Loucy (cell line): ENCODE data around the gene C9orf50.

Experiments used
- H2AFZ ChIP-seq: fragments of 200-600 bp; sonication (generic); 2 replicates; pipeline ENCODE4 v1.6.0; 2016; ENCODE audit warnings: antibody characterized with exemption, mild to moderate bottlenecking, low read length, moderate library complexity
- H3F3A ChIP-seq: fragments of 200-600 bp; 2 replicates; pipeline ENCODE4 v1.6.0; 2016; ENCODE audit warnings: antibody characterized with exemption, low read depth, mild to moderate bottlenecking
- H3K27me3 ChIP-seq: fragments of 200-600 bp; sonication (generic); 2 replicates; pipeline ENCODE4 v1.6.1; 2014; ENCODE audit warnings: low read length, mild to moderate bottlenecking; ENCODE audit not compliant: insufficient read depth, poor library complexity, severe bottlenecking
- H3K36me3 ChIP-seq: fragments of 200-600 bp; sonication (generic); 2 replicates; pipeline ENCODE4 v1.6.1; 2016; ENCODE audit warnings: low read length; ENCODE audit not compliant: insufficient read depth
- H3K4me1 ChIP-seq: fragments of 200-600 bp; sonication (generic); 2 replicates; pipeline ENCODE4 v1.5.1; 2014; ENCODE audit warnings: low read length, mild to moderate bottlenecking; ENCODE audit not compliant: insufficient read depth, poor library complexity, severe bottlenecking
- H3K4me2 ChIP-seq: fragments of 200-600 bp; sonication (generic); 2 replicates; pipeline ENCODE4 v1.6.0; 2014; ENCODE audit warnings: antibody characterized with exemption, low read length, low read depth, mild to moderate bottlenecking; ENCODE audit not compliant: poor library complexity, severe bottlenecking
- H3K4me3 ChIP-seq: fragments of 200-600 bp; sonication (generic); 2 replicates; pipeline ENCODE4 v1.5.1; 2014; ENCODE audit warnings: low read length, mild to moderate bottlenecking, mixed read lengths; ENCODE audit not compliant: poor library complexity, severe bottlenecking
- H3K79me2 ChIP-seq: fragments of 200-600 bp; sonication (generic); 2 replicates; pipeline ENCODE4 v1.6.1; 2014; ENCODE audit warnings: low read length; ENCODE audit not compliant: insufficient read depth
- H3K9ac ChIP-seq: fragments of 200-600 bp; sonication (generic); 2 replicates; pipeline ENCODE4 v1.6.0; 2014; ENCODE audit warnings: mild to moderate bottlenecking, low read depth, low read length, moderate library complexity; ENCODE audit not compliant: poor library complexity, severe bottlenecking
- H3K9me2 ChIP-seq: fragments of 200-600 bp; sonication (generic); replicated peaks from 2 replicates; pipeline ENCODE4 v1.6.1; 2016; ENCODE audit warnings: low read depth, low read length, mixed read lengths
- H3K9me3 ChIP-seq: fragments of 200-600 bp; sonication (generic); 2 replicates; pipeline ENCODE4 v1.6.1; 2014; ENCODE audit warnings: mild to moderate bottlenecking, antibody characterized with exemption, low read length, low read depth; ENCODE audit not compliant: insufficient read depth
- H4K20me1 ChIP-seq: fragments of 200-600 bp; sonication (generic); 2 replicates; pipeline ENCODE4 v1.6.0; 2014; ENCODE audit warnings: antibody characterized with exemption, low read length, mild to moderate bottlenecking; ENCODE audit not compliant: insufficient read depth, poor library complexity, severe bottlenecking
- EZH2phosphoT487 ChIP-seq: fragments of 200-600 bp; IDR thresholded peaks from 2 replicates; pipeline ENCODE4 v1.6.1; 2018; ENCODE audit warnings: antibody characterized with exemption, mild to moderate bottlenecking, moderate library complexity, borderline replicate concordance
- TF ChIP-seq, protein P1 (sequence below): fragments of 200-600 bp; sonication (generic); conservative IDR thresholded peaks from 2 replicates; pipeline ENCODE4 v1.5.1; 2014; ENCODE audit warnings: mild to moderate bottlenecking, antibody characterized with exemption, low read length

The C9orf50 gene

DNA sequence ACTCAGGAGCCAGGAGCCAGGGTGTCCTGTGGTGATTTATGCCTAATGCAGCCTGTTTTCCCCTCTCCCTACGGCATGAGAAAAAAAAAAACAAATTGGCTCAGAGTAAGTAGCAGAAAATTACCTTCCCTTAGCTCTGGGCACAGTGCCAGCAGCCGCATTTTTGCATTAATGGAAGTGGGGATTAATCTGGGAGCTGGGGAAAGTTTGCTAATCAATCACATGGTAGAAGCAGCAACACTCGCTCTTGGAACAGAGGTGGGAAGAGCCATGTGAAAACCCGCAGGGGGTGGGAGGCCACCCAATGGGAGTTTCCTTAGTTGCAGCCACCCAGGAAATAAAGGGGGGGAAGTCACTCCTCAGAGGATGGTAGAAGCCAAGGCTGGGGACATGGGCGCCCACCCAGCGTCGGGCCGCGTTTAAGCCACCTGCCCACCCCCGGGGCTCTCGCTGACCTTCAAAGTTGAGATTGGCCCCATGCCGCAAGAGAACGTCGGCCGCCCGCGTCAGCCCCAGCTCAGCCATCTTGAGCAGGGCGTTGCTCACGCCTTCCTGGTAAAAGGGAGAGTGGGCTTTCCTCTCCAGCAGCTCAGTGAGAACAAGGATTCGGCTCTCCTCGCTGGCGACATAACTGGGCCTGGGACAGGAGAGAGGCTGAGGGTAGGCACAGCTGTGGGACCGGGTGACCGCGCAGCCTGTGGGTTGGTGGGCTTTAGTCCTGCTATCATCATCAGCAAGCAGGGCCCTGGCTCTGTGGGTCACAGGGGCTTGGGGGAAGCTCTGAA lies 19.4 kb upstream of the C9orf50 start:
- Histone ChIP-seq H3K9ac (no peak overlapping the region), H3K4me1 (no peaks in the 10 kb centered on the region), H3K9me2 (no peaks in the 10 kb centered on the region), H3F3A (no peaks in the 10 kb centered on the region), H4K20me1 (peaks cover 6% of the 10 kb centered on the region), H3K4me3 (peak overlapping the region; percentile 84), H3K79me2 (peaks cover 18% of the 10 kb centered on the region; the same call in 1 of the 2 replicates), H3K4me2 (peak overlapping the region; percentile 85), H3K36me3 (peaks cover 5% of the 10 kb centered on the region; the same call in 1 of the 2 replicates), H3K9me3 (no peaks in the 10 kb centered on the region), H3K27me3 (no peaks in the 10 kb centered on the region), H2AFZ (no peak overlapping the region)
- TF ChIP-seq, protein P1, sequence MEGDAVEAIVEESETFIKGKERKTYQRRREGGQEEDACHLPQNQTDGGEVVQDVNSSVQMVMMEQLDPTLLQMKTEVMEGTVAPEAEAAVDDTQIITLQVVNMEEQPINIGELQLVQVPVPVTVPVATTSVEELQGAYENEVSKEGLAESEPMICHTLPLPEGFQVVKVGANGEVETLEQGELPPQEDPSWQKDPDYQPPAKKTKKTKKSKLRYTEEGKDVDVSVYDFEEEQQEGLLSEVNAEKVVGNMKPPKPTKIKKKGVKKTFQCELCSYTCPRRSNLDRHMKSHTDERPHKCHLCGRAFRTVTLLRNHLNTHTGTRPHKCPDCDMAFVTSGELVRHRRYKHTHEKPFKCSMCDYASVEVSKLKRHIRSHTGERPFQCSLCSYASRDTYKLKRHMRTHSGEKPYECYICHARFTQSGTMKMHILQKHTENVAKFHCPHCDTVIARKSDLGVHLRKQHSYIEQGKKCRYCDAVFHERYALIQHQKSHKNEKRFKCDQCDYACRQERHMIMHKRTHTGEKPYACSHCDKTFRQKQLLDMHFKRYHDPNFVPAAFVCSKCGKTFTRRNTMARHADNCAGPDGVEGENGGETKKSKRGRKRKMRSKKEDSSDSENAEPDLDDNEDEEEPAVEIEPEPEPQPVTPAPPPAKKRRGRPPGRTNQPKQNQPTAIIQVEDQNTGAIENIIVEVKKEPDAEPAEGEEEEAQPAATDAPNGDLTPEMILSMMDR, result no peak
- no peak for TF ChIP-seq EZH2phosphoT487

DNA sequence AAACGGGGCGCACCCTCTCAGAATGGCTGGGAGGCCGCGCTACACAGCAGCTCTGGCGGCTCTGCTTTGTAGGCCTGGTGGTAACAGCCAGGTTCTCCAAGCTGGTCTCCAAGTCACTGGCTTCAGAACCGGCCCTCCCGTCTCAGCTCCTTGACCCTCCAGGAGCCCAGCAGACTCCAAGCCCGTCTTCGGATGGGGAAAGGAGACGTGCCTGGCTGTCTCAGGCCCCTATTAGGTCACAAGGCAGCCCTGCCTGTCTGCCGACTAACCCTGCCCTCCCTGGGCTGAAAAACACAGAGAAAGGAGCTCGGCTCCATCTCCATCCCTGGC lies 18.8 kb upstream of the C9orf50 start:
- Histone ChIP-seq H3F3A (no peaks in the 10 kb centered on the region), H4K20me1 (peaks cover 6% of the 10 kb centered on the region), H3K9ac (no peak overlapping the region), H3K4me1 (no peaks in the 10 kb centered on the region), H3K4me2 (peak overlapping the region; percentile 85), H3K9me2 (no peaks in the 10 kb centered on the region), H3K36me3 (peaks cover 10% of the 10 kb centered on the region; the same call in 1 of the 2 replicates), H3K4me3 (no peak overlapping the region), H3K9me3 (no peaks in the 10 kb centered on the region), H2AFZ (no peak overlapping the region), H3K79me2 (peaks cover 18% of the 10 kb centered on the region; the same call in 1 of the 2 replicates), H3K27me3 (no peaks in the 10 kb centered on the region)
- TF ChIP-seq EZH2phosphoT487, result no peak
- TF ChIP-seq, protein P1, result no peak

DNA sequence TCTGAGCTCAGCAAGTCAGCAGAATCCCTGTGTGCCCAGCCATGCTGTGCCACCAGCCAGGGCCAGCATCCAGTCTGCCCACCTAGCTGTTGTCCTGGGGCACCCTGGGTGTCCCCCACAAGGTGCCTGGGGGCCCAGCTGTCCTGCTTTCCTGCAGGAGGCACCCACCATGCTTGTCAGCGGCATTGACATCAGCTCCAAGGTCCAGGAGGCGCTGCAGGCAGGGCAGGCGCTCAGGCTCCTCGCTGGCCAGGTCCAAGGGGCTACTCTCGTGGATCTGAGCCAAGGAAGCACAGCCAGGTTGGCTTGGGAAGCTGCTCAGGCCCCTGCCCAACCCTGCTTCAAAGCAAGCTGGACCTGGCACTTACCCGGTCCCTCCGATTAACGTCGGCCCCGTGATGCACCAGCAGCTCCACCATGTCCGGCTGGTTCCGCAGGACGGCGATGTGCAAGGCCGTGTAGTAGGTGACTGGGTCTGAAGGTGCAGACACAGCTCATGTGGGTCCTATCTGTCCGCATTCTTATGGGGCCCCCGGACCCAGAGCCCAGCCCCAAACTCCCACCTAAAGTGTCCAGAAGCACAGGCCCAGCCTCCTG lies 18.2 kb upstream of the C9orf50 start:
- Histone ChIP-seq H3K27me3 (no peaks in the 10 kb centered on the region), H3K9me2 (no peaks in the 10 kb centered on the region), H3K4me2 (no peak overlapping the region), H3K4me3 (no peak overlapping the region), H3K36me3 (peaks cover 13% of the 10 kb centered on the region; the same call in 1 of the 2 replicates), H4K20me1 (peaks cover 6% of the 10 kb centered on the region), H3K4me1 (no peaks in the 10 kb centered on the region), H3K9ac (no peak overlapping the region), H3K9me3 (no peaks in the 10 kb centered on the region), H3K79me2 (peaks cover 18% of the 10 kb centered on the region; the same call in 1 of the 2 replicates), H3F3A (no peaks in the 10 kb centered on the region), H2AFZ (no peak overlapping the region)
- no peak for TF ChIP-seq EZH2phosphoT487
- TF ChIP-seq, protein P1, result no peak
